Uterus (tissue), 2 donors: Measurements from ENCODE around the gene VAT1L.

Experiments
- CTCF ChIP-seq, 4 experiments: fragments of 200-600 bp in 2 of 4; fragments of 450-650 bp in 2 of 4; sonication (generic) in 2 of 4; IDR thresholded peaks; one replicate each; pipeline ENCODE4 v1.5.1; 2016 to 2019; ENCODE audit warnings: antibody characterized with exemption in 4 of 4, mild to moderate bottlenecking in 2 of 4, moderate library complexity in 1 of 4
- POLR2A ChIP-seq, 2 donors: fragments of 450-650 bp; IDR thresholded peaks; one replicate each; pipeline ENCODE4 v1.6.1; 2016; ENCODE audit warnings: antibody characterized with exemption in 2 of 2, mild to moderate bottlenecking in 1 of 2, moderate library complexity in 1 of 2

GRCh38 chr16:77888871-77889270 is 100.5 kb downstream of the VAT1L start:
- TF ChIP-seq CTCF (IDR thresholded peaks at IDR 0.05) (no peak), POLR2A (IDR thresholded peaks at IDR 0.05) (no peak)
